Measurements from ENCODE around the gene TUSC2. TPM values are rescaled to one million over a fixed set of nuclear protein-coding genes. Genes with fewer than 3 reads are reported as not detected.
A peak's percentile ranks its signal among the peaks of the same experiment; 100 is the strongest.

Gene TUSC2
- total RNA-seq, 1 experiment from 2014 or later = 34.0 TPM

DNA sequence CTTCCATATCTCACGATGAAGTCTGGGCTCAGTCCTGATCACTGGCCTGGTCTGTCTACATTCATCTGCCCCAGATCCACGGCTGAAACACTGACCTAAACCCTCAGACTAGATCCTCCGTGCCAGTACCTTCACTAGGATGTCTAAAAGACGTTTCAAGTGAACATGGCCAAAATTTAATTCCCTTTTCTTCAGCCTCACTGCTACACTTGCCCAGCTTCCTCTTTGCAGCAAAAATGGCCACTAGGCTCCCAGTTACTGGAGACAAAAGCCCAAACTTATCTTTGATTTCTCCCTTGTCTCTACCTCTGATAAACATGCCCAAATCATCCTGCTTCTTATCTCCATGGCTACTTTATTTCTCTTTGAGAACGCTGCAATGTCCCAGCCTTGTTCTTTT is 10.9 kb upstream of the TUSC2 start:
- Histone ChIP-seq H3K9me2 (ENCODE audit: insufficient read depth) (no peaks in the 10 kb centered on the region), H3K9ac (ENCODE audit: low read length) (peak overlapping the region; percentile 98), H3K27me3 (ENCODE audit: insufficient read depth, low read length) (no peaks in the 10 kb centered on the region), H3K4me2 (ENCODE audit: low read length) (peak overlapping the region; percentile 95), H3K27ac (ENCODE audit: low read depth, low read length) (peak overlapping the region; percentile 82), H3K79me2 (ENCODE audit: insufficient read depth, low read length) (peaks cover 53% of the 10 kb centered on the region), H3K9me3 (ENCODE audit: control insufficient read depth in 1 of 2, insufficient read depth in 1 of 2, low read depth in 1 of 2, low read length in 2 of 2) (no peaks in the 10 kb centered on the region), H2AFZ (ENCODE audit: low read depth, low read length, poor library complexity, severe bottlenecking) (no peak overlapping the region), H3K4me1 (ENCODE audit: control insufficient read depth in 1 of 2, insufficient read depth in 2 of 2, low read length in 2 of 2) (peaks cover 29 to 65% of the 10 kb centered on the region in 2 experiments), H3K4me3 (replicated peaks in 1 of 2; ENCODE audit: low read depth in 1 of 2, low read length in 2 of 2) (peak overlapping the region; percentile 62 to 89; a peak in 3 of 4 replicates), H3K36me3 (ENCODE audit: control insufficient read depth in 1 of 2, insufficient read depth in 2 of 2, low read length in 2 of 2) (peaks cover 0 to 12% of the 10 kb centered on the region in 2 experiments; a peak in 2 of 4 replicates), H4K20me1 (ENCODE audit: insufficient read depth) (no peaks in the 10 kb centered on the region; the same call in 1 of the 2 replicates)
- CTCF ChIA-PET = interaction anchor here (2.6 kb wide), 2 partner anchors 9 to 17 kb away, joined by 11 to 24 read pairs; no protein-coding TSS in a partner anchor
- POLR2A ChIA-PET = interaction anchor here (0.8 kb wide), 1 partner anchor 12 kb away, joined by 3 read pairs; the partner anchor contains the start of genes CYB561D2 and NPRL2
- RAD21 ChIA-PET (ENCODE audit: low non-redundant PET in 1 of 2, low total read pairs in 2 of 2, uncharacterized antibody in 2 of 2, unreplicated experiment in 2 of 2) = no interaction called here
- no TSS peak for BruUV-seq (replicated peaks)
- intact Hi-C loops (cut with micrococcal nuclease) = no loop called here
- no peak for ATAC-seq
- TF ChIP-seq EZH2 (IDR thresholded peaks at IDR 0.05) (no peak), FOSL1 (IDR thresholded peaks at IDR 0.05; ENCODE audit: low read depth) (no peak), YY1 (IDR thresholded peaks at IDR 0.05; ENCODE audit: extremely low read depth, insufficient replicate concordance, low read depth, low read length) (no peak), POLR2AphosphoS5 (IDR thresholded peaks at IDR 0.05; ENCODE audit: low read depth, low read length) (no peak), POLR2A (IDR thresholded peaks at IDR 0.05; ENCODE audit: borderline replicate concordance, extremely low read depth, insufficient read depth, insufficient read length) (no peak)
- TF ChIP-seq, protein P1, sequence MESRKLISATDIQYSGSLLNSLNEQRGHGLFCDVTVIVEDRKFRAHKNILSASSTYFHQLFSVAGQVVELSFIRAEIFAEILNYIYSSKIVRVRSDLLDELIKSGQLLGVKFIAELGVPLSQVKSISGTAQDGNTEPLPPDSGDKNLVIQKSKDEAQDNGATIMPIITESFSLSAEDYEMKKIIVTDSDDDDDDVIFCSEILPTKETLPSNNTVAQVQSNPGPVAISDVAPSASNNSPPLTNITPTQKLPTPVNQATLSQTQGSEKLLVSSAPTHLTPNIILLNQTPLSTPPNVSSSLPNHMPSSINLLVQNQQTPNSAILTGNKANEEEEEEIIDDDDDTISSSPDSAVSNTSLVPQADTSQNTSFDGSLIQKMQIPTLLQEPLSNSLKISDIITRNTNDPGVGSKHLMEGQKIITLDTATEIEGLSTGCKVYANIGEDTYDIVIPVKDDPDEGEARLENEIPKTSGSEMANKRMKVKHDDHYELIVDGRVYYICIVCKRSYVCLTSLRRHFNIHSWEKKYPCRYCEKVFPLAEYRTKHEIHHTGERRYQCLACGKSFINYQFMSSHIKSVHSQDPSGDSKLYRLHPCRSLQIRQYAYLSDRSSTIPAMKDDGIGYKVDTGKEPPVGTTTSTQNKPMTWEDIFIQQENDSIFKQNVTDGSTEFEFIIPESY (IDR thresholded peaks at IDR 0.05; ENCODE audit: extremely low read depth, insufficient replicate concordance, low read length) = no peak
- DNase-seq (ENCODE audit: low read depth, low spot score) = no peak
